Endothelial cell of umbilical vein (primary cell): Measurements from ENCODE around the gene TSPAN10. TPM values are rescaled to one million over a fixed set of nuclear protein-coding genes. Genes with fewer than 3 reads are reported as not detected.

Source experiments
- BruUV-seq: library from RNA; stranded (reverse); fragments of 400-500 nt; replicated peaks from 2 replicates; lab custom pipeline; 2021; lab: Mats Ljungman, UMichigan
- CTCF ChIA-PET: fragments of 300-600, 350-600 bp; sonication (Branson Sonifier 250); formaldehyde crosslinking; loops from one replicate; lab custom pipeline; 2021; ENCODE audit warnings: antibody characterized with exemption, inconsistent platforms; lab: Charles Lee
- POLR2A ChIA-PET: fragments of 300-600, 350-600 bp; sonication (Branson Sonifier 250); formaldehyde crosslinking; loops from one replicate; lab custom pipeline; 2021; ENCODE audit warnings: antibody characterized with exemption, inconsistent platforms; lab: Charles Lee
- DNase-seq: peaks from one replicate; pipeline ENCODE4 v3.0.0-alpha.2; 2011; ENCODE audit warnings: low read depth, low spot score
- FAIRE-seq: peaks from 2 replicates; lab custom pipeline; 2011; peaks lifted over from hg19 to GRCh38; lab: Jason Lieb, UNC
- H2AFZ ChIP-seq: 2 replicates; pipeline ENCODE4 v1.6.0; 2012; ENCODE audit warnings: low read depth, low read length, control low read depth, inconsistent platforms
- H3K27ac ChIP-seq: 2 replicates; pipeline ENCODE4 v1.5.1; 2011; ENCODE audit warnings: low read depth, mild to moderate bottlenecking, control low read depth, low read length, moderate library complexity; ENCODE audit not compliant: insufficient read depth
- H3K27me3 ChIP-seq, 2 experiments: 2 replicates each; pipeline versions ENCODE4 v1.6.0 to v1.6.1; 2011; ENCODE audit warnings: low read length in 2 of 2, mixed read lengths in 1 of 2; ENCODE audit not compliant: control insufficient read depth in 2 of 2, insufficient read depth in 2 of 2
- H3K36me3 ChIP-seq, 2 experiments: 2 replicates in 1 of 2; 3 replicates in 1 of 2; pipeline ENCODE4 v1.5.1; 2011; ENCODE audit warnings: low read length in 2 of 2, mild to moderate bottlenecking in 1 of 2, moderate library complexity in 1 of 2; ENCODE audit not compliant: control insufficient read depth in 2 of 2, insufficient read depth in 2 of 2; ENCODE audit errors: extremely low read depth in 1 of 2
- H3K4me1 ChIP-seq: 3 replicates; pipeline ENCODE4 v1.5.1; 2011; ENCODE audit warnings: mild to moderate bottlenecking, low read length; ENCODE audit not compliant: control insufficient read depth, insufficient read depth; ENCODE audit errors: extremely low read depth
- H3K4me2 ChIP-seq: 2 replicates; pipeline ENCODE4 v1.6.1; 2011; ENCODE audit warnings: low read length, control low read depth, mixed read lengths; ENCODE audit not compliant: insufficient read depth
- H3K4me3 ChIP-seq, 3 experiments: fragments of 200-600 bp in 1 of 3; sonication (generic), shearing (Covaris generic) in 1 of 3; replicated peaks in 1 of 3; 2 replicates each; pipeline ENCODE4 v1.5.1; 2011 to 2016; ENCODE audit warnings: control low read depth in 3 of 3, low read length in 3 of 3, mild to moderate bottlenecking in 2 of 3, inconsistent platforms in 1 of 3, low read depth in 1 of 3, moderate library complexity in 1 of 3; ENCODE audit not compliant: insufficient read depth in 1 of 3
- H3K79me2 ChIP-seq: 2 replicates; pipeline ENCODE4 v1.6.0; 2012; ENCODE audit warnings: low read length, inconsistent platforms; ENCODE audit not compliant: control insufficient read depth, insufficient read depth
- H3K9ac ChIP-seq: replicated peaks from 2 replicates; pipeline ENCODE3; 2011; ENCODE audit warnings: low read length, control low read depth; ENCODE audit not compliant: insufficient read depth; ENCODE audit errors: extremely low read depth
- H3K9me1 ChIP-seq: replicated peaks from 3 replicates; pipeline ENCODE4 v1.6.0; 2011; ENCODE audit warnings: mild to moderate bottlenecking, low read length; ENCODE audit not compliant: control insufficient read depth, insufficient read depth; ENCODE audit errors: extremely low read depth
- H3K9me3 ChIP-seq: replicated peaks from 2 replicates; pipeline ENCODE4 v1.5.1; 2012; ENCODE audit warnings: low read length, inconsistent platforms; ENCODE audit not compliant: control insufficient read depth, insufficient read depth
- H4K20me1 ChIP-seq: replicated peaks from 2 replicates; pipeline ENCODE3; 2011; ENCODE audit warnings: mild to moderate bottlenecking, low read length; ENCODE audit not compliant: control insufficient read depth, insufficient read depth; ENCODE audit errors: extremely low read depth
- CTCF ChIP-seq, 2 donors: IDR thresholded peaks; 1 replicate in 1 of 2; 2 replicates in 1 of 2; pipeline ENCODE4 v1.5.1; 2011; ENCODE audit warnings: low read length in 2 of 2, mild to moderate bottlenecking in 2 of 2, moderate library complexity in 2 of 2, control low read depth in 1 of 2, inconsistent platforms in 1 of 2, low read depth in 1 of 2; ENCODE audit not compliant: insufficient read depth in 1 of 2; ENCODE audit errors: extremely low read depth in 1 of 2
- EZH2 ChIP-seq: IDR thresholded peaks from 2 replicates; pipeline ENCODE4 v1.6.1; 2012; ENCODE audit warnings: borderline replicate concordance, low read depth, mild to moderate bottlenecking, moderate library complexity, low read length, inconsistent platforms; ENCODE audit not compliant: severe bottlenecking
- FOS ChIP-seq: IDR thresholded peaks from 2 replicates; pipeline ENCODE4 v1.6.1; 2011; ENCODE audit warnings: mild to moderate bottlenecking, low read length, moderate library complexity, borderline replicate concordance; ENCODE audit not compliant: insufficient read depth
- GATA2 ChIP-seq: IDR thresholded peaks from 2 replicates; pipeline ENCODE4 v1.7.0; 2011; ENCODE audit warnings: low read depth, mild to moderate bottlenecking, moderate library complexity, mixed read lengths, low read length; ENCODE audit not compliant: insufficient read length, insufficient read depth
- JUN ChIP-seq: IDR thresholded peaks from 2 replicates; pipeline ENCODE4 v1.6.1; 2011; ENCODE audit warnings: borderline replicate concordance, low read depth; ENCODE audit not compliant: insufficient read length, insufficient read depth
- MAX ChIP-seq: IDR thresholded peaks from 2 replicates; pipeline ENCODE4 v1.6.1; 2011; ENCODE audit not compliant: insufficient read depth, insufficient read length
- MYC ChIP-seq: IDR thresholded peaks from one replicate; pipeline ENCODE4 v1.6.1; 2011; ENCODE audit warnings: mild to moderate bottlenecking, low read depth, low read length
- POLR2A ChIP-seq: IDR thresholded peaks from 2 replicates; pipeline ENCODE4 v1.6.1; 2012; ENCODE audit warnings: low read depth, mild to moderate bottlenecking, control low read depth, low read length
- POLR2AphosphoS5 ChIP-seq: IDR thresholded peaks from 2 replicates; pipeline ENCODE4 v1.6.1; 2012; ENCODE audit warnings: low read depth, mild to moderate bottlenecking, control low read depth, low read length, moderate library complexity; ENCODE audit not compliant: insufficient read depth
- dilution Hi-C: fragments of 300-500 bp; cut with MboI; formaldehyde crosslinking; loops from one replicate; pipeline ENCODE4 v1.15.0; 2019; ENCODE audit warnings: low sequenced_read_pairs; ENCODE audit not compliant: extremely low pct_ligation_motif_present
- intact Hi-C: fragments of 100-400 bp; cut with micrococcal nuclease; formaldehyde crosslinking; loops from one replicate; pipeline ENCODE4 v1.10.0; 2022
- polyA plus RNA-seq, 4 experiments: library from polyadenylated mRNA; depleted of rRNA in 3 of 4; stranded (reverse) in 3 of 4; unstranded in 1 of 4; fragments of >200 nt; gene quantifications; 2 replicates each; pipeline versions ENCODE4 v1.2.1 to v1.2.3, GENCODE V29; 2011 to 2012; ENCODE audit warnings: missing spikeins in 1 of 4
- total RNA-seq: library from RNA; stranded (reverse); gene quantifications from 2 replicates; pipeline ENCODE4 v1.2.3, GENCODE V29; 2021

Gene TSPAN10
- total and polyA plus RNA-seq, 2 donors (not counting 3 experiments of a cell fraction or from before 2014, with no cell fraction given) = 0.91 to 1.1 TPM

- no peaks in the 10 kb centered on the region for H3K79me2 ChIP-seq
- no peak within 1 kb of the TSS for H3K4me2 ChIP-seq
- H3K4me1 ChIP-seq = peaks cover 9% of the 10 kb centered on the region
- no peak within 1 kb of the TSS for H3K27ac ChIP-seq
- H3K36me3 ChIP-seq = no peaks in the 10 kb centered on the region
- intact Hi-C loops = no loop called here
- dilution Hi-C loops = no loop called here
- POLR2A ChIA-PET = interaction anchor here (2.1 kb wide), 1 partner anchor 20 kb away, joined by 4 read pairs; no protein-coding TSS in a partner anchor
- TF ChIP-seq POLR2A (no peak), CTCF (IDR thresholded peaks at IDR 0.05; ENCODE audit: extremely low read depth in 1 of 2, insufficient read depth in 1 of 2, low read depth in 1 of 2, low read length in 2 of 2) (no peak), FOS (no peak), EZH2 (no peak), GATA2 (no peak), MYC (no peak), POLR2AphosphoS5 (no peak), JUN (no peak), MAX (no peak)
- H3K9me3 ChIP-seq = no peaks in the 10 kb centered on the region
- DNase-seq = no peak
- no peak within 1 kb of the TSS for H3K4me3 ChIP-seq
- no peak for FAIRE-seq
- no TSS peak for BruUV-seq
- peak within 1 kb of the TSS; percentile 13 for H2AFZ ChIP-seq
- CTCF ChIA-PET = no interaction called here
- no peaks in the 10 kb centered on the region for H3K27me3 ChIP-seq
- H3K9ac ChIP-seq = no peak within 1 kb of the TSS
- H3K9me1 ChIP-seq = no peaks in the 10 kb centered on the region
- no peaks in the 10 kb centered on the region for H4K20me1 ChIP-seq
Measured at GRCh38 chr17:81656118-81656743, 19.2 kb downstream of the TSPAN10 start, which contains the start of gene PDE6G. PDE6G (minus strand) TSS chr17:81656542; CDS start chr17:81653305, 3,237 bp downstream.
